ENCODE results near the gene P4HTM.

The P4HTM gene

GRCh38 chr3:48989796-48990635, at the start of gene P4HTM:
Gene P4HTM (plus strand): TSS chr3:48990241. CDS start chr3:48990257, 16 bp downstream.
- peak; percentile 66 for DNase-seq (ENCODE audit: low read depth)

GRCh38 chr3:48945432-48945831, 44.6 kb upstream of the P4HTM start:
- DNase-seq (ENCODE audit: low read depth), result no peak

- DNase-seq (ENCODE audit: low read depth), result no peak
These were observed 44.0 kb upstream of the P4HTM start for GRCh38 chr3:48945891-48946549.

GRCh38 chr3:48949376-48949717, 40.7 kb upstream of the P4HTM start:
- DNase-seq (ENCODE audit: low read depth), result no peak

- no peak for DNase-seq (ENCODE audit: low read depth)
These were observed 40.0 kb upstream of the P4HTM start for GRCh38 chr3:48950051-48950450.

- no peak for DNase-seq (ENCODE audit: low read depth)
These were observed 38.3 kb upstream of the P4HTM start for GRCh38 chr3:48951764-48952163.

GRCh38 chr3:48952510-48953118, 37.4 kb upstream of the P4HTM start:
- DNase-seq (ENCODE audit: low read depth), result no peak

- no peak for DNase-seq (ENCODE audit: low read depth)
These were observed 32.9 kb upstream of the P4HTM start for GRCh38 chr3:48957006-48957705.

GRCh38 chr3:48960841-48961413, 29.1 kb upstream of the P4HTM start:
- no peak for DNase-seq (ENCODE audit: low read depth)

GRCh38 chr3:48962340-48962739, 27.7 kb upstream of the P4HTM start:
- DNase-seq (ENCODE audit: low read depth), result no peak

GRCh38 chr3:48962939-48963338, 27.1 kb upstream of the P4HTM start:
- no peak for DNase-seq (ENCODE audit: low read depth)

GRCh38 chr3:48963591-48963990, 26.4 kb upstream of the P4HTM start:
- no peak for DNase-seq (ENCODE audit: low read depth)

GRCh38 chr3:48966367-48966766, 23.7 kb upstream of the P4HTM start:
- DNase-seq (ENCODE audit: low read depth), result no peak

- DNase-seq (ENCODE audit: low read depth), result no peak
These were observed 23.1 kb upstream of the P4HTM start for GRCh38 chr3:48966876-48967361.

- no peak for DNase-seq (ENCODE audit: low read depth)
These were observed 19.5 kb upstream of the P4HTM start for GRCh38 chr3:48970586-48970985.

GRCh38 chr3:48974076-48974864, 15.8 kb upstream of the P4HTM start:
- no peak for DNase-seq (ENCODE audit: low read depth)

GRCh38 chr3:48979451-48979850, 10.6 kb upstream of the P4HTM start:
- no peak for DNase-seq (ENCODE audit: low read depth)

- no peak for DNase-seq (ENCODE audit: low read depth)
These were observed 9.7 kb upstream of the P4HTM start for GRCh38 chr3:48980295-48980694.

GRCh38 chr3:48982016-48982415, 8.0 kb upstream of the P4HTM start:
- DNase-seq (ENCODE audit: low read depth), result no peak

- DNase-seq (ENCODE audit: low read depth), result no peak
These were observed 7.4 kb upstream of the P4HTM start for GRCh38 chr3:48982686-48983085.

GRCh38 chr3:48983096-48983495, 6.9 kb upstream of the P4HTM start:
- DNase-seq (ENCODE audit: low read depth), result no peak

Measured in stimulated activated CD8-positive, alpha-beta memory T cell treated with anti-CD3 and anti-CD28 coated beads, Interleukin-15, amount 100 ng/mL, for 24 hours (primary cell).